HEK293 (cell line): ENCODE data around the gene LNP1.

Experiments
- CTCF ChIA-PET: fragments of 350-600 bp; formaldehyde crosslinking; extraction: SDS; loops from one replicate; lab custom pipeline; 2021; ENCODE audit warnings: antibody characterized with exemption; lab: Yijun Ruan, JAX
- POLR2A ChIA-PET: fragments of 300-600 bp; formaldehyde crosslinking; extraction: SDS; loops from one replicate; lab custom pipeline; 2020; ENCODE audit warnings: antibody characterized with exemption, inconsistent platforms; lab: Yijun Ruan, JAX
- H3K27ac ChIP-seq: fragments of 200-500 bp; sonication (Bioruptor generic); 2 replicates; pipeline ENCODE4 v1.5.1; 2014; ENCODE audit warnings: low read depth, low read length, control low read depth, inconsistent platforms; ENCODE audit errors: extremely low read depth
- H3K36me3 ChIP-seq, 2 experiments: fragments of 200-500 bp in 1 of 2; sonication (Bioruptor generic) in 1 of 2; 1 replicate in 1 of 2; 2 replicates in 1 of 2; pipeline ENCODE4 v1.5.1; 2014 to 2017; ENCODE audit warnings: inconsistent platforms in 2 of 2, low read length in 2 of 2; ENCODE audit not compliant: control insufficient read depth in 2 of 2, insufficient read depth in 1 of 2
- H3K4me1 ChIP-seq: fragments of 200-500 bp; sonication (Bioruptor generic); 2 replicates; pipeline ENCODE4 v1.5.1; 2014; ENCODE audit warnings: mild to moderate bottlenecking, low read length, inconsistent platforms; ENCODE audit not compliant: control insufficient read depth, insufficient read depth
- H3K4me3 ChIP-seq: 2 replicates; pipeline ENCODE4 v1.5.1; 2011; ENCODE audit warnings: low read depth, mild to moderate bottlenecking, control low read depth, low read length, moderate library complexity
- H3K9me3 ChIP-seq: fragments of 200-500 bp; sonication (Bioruptor generic); 2 replicates; pipeline ENCODE4 v1.5.1; 2014; ENCODE audit warnings: low read depth, low read length, inconsistent platforms; ENCODE audit not compliant: control insufficient read depth, insufficient read depth
- MZF1 ChIP-seq: fragments of 450-650 bp; formaldehyde crosslinking; IDR thresholded peaks from 2 replicates; pipeline ENCODE4 v1.5.1; 2017; ENCODE audit warnings: missing biosample characterization, missing genetic modification characterization, borderline replicate concordance
- OSR2 ChIP-seq: fragments of 450-650 bp; formaldehyde crosslinking; IDR thresholded peaks from 2 replicates; pipeline ENCODE4 v1.5.1; 2016; ENCODE audit warnings: missing biosample characterization, missing genetic modification characterization
- SCRT2 ChIP-seq: fragments of 450-650 bp; formaldehyde crosslinking; IDR thresholded peaks from 2 replicates; pipeline ENCODE4 v1.5.1; 2016; ENCODE audit warnings: missing biosample characterization, missing genetic modification characterization
- SP2 ChIP-seq: fragments of 450-650 bp; formaldehyde crosslinking; IDR thresholded peaks from 2 replicates; pipeline ENCODE4 v1.5.1; 2016; ENCODE audit warnings: missing biosample characterization, missing genetic modification characterization
- TRIM28 ChIP-seq: IDR thresholded peaks from 2 replicates; pipeline ENCODE4 v1.6.1; 2011; ENCODE audit warnings: low read length, control low read depth, borderline replicate concordance
- YY1 ChIP-seq: fragments of 450-650 bp; formaldehyde crosslinking; IDR thresholded peaks from 2 replicates; pipeline ENCODE4 v1.5.1; 2018; ENCODE audit warnings: missing biosample characterization, missing genetic modification characterization
- ZNF169 ChIP-seq: fragments of 450-650 bp; formaldehyde crosslinking; IDR thresholded peaks from 2 replicates; pipeline ENCODE4 v1.5.1; 2016; ENCODE audit warnings: missing biosample characterization, missing genetic modification characterization
- ZNF391 ChIP-seq: fragments of 450-650 bp; formaldehyde crosslinking; IDR thresholded peaks from 2 replicates; pipeline ENCODE4 v1.5.1; 2016; ENCODE audit warnings: low read depth, missing biosample characterization, missing genetic modification characterization, borderline replicate concordance
- ZNF529 ChIP-seq: fragments of 450-650 bp; formaldehyde crosslinking; IDR thresholded peaks from 2 replicates; pipeline ENCODE4 v1.5.1; 2017; ENCODE audit warnings: missing genetic modification characterization, missing biosample characterization; ENCODE audit not compliant: insufficient replicate concordance
- ZNF555 ChIP-seq: fragments of 450-650 bp; formaldehyde crosslinking; conservative IDR thresholded peaks from 2 replicates; pipeline ENCODE4 v1.5.1; 2017; ENCODE audit warnings: missing biosample characterization, mild to moderate bottlenecking, missing genetic modification characterization, inconsistent platforms
- ZNF585B ChIP-seq: fragments of 450-650 bp; formaldehyde crosslinking; IDR thresholded peaks from 2 replicates; pipeline ENCODE4 v1.5.1; 2016; ENCODE audit warnings: missing biosample characterization, missing genetic modification characterization
- ZNF596 ChIP-seq: fragments of 450-650 bp; IDR thresholded peaks from 2 replicates; pipeline ENCODE4 v1.5.0; 2018; ENCODE audit warnings: missing biosample characterization, mild to moderate bottlenecking, missing genetic modification characterization, moderate library complexity
- ZNF776 ChIP-seq: fragments of 450-650 bp; formaldehyde crosslinking; IDR thresholded peaks from 2 replicates; pipeline ENCODE4 v1.5.0; 2017; ENCODE audit warnings: missing biosample characterization, missing genetic modification characterization, borderline replicate concordance
- ZNF843 ChIP-seq: fragments of 450-650 bp; formaldehyde crosslinking; IDR thresholded peaks from 2 replicates; pipeline ENCODE4 v1.5.1; 2016; ENCODE audit warnings: missing biosample characterization, missing genetic modification characterization
- TF ChIP-seq, protein P1 (sequence below): fragments of 450-650 bp; formaldehyde crosslinking; IDR thresholded peaks from 2 replicates; pipeline ENCODE4 v1.5.1; 2016; ENCODE audit warnings: missing biosample characterization, missing genetic modification characterization, low read depth
- TF ChIP-seq, protein P2 (sequence below): fragments of 450-650 bp; formaldehyde crosslinking; IDR thresholded peaks from 2 replicates; pipeline ENCODE4 v1.5.1; 2016; ENCODE audit warnings: missing biosample characterization, missing genetic modification characterization
- TF ChIP-seq, protein P3 (sequence below): fragments of 450-650 bp; formaldehyde crosslinking; IDR thresholded peaks from 2 replicates; pipeline ENCODE4 v1.5.1; 2016; ENCODE audit warnings: missing biosample characterization, missing genetic modification characterization
- TF ChIP-seq, protein P4 (sequence below): fragments of 450-650 bp; formaldehyde crosslinking; IDR thresholded peaks from 2 replicates; pipeline ENCODE4 v1.5.1; 2016; ENCODE audit warnings: missing biosample characterization, missing genetic modification characterization

LNP1 gene

DNA sequence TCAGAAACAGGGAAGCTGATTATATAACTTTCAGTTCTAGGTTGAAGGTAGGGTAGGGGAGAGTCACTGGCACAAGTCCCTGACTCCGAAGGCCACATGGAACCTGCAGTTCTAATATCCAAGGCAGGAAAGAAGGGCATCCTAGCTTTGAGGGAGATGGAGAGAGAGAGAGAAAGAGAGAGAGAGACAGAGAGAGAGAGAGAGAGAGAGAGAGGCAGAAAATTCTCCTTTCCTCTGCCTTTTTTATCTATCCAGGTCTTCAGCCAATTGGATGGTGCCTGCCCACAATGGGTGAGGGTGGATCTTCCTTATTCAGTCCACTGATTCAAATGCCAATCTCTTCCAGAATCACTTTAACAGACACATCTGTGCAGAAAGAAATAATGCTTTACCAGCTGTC, 55.4 kb downstream of the LNP1 start:
- TF ChIP-seq ZNF555 (tag by site-specific recombination) (no peak), ZNF529 (no peak), ZNF596 (peak; percentile 92)
- TF ChIP-seq, protein P1, sequence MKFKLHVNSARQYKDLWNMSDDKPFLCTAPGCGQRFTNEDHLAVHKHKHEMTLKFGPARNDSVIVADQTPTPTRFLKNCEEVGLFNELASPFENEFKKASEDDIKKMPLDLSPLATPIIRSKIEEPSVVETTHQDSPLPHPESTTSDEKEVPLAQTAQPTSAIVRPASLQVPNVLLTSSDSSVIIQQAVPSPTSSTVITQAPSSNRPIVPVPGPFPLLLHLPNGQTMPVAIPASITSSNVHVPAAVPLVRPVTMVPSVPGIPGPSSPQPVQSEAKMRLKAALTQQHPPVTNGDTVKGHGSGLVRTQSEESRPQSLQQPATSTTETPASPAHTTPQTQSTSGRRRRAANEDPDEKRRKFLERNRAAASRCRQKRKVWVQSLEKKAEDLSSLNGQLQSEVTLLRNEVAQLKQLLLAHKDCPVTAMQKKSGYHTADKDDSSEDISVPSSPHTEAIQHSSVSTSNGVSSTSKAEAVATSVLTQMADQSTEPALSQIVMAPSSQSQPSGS (tag by site-specific recombination): no peak
- TF ChIP-seq, protein P2, sequence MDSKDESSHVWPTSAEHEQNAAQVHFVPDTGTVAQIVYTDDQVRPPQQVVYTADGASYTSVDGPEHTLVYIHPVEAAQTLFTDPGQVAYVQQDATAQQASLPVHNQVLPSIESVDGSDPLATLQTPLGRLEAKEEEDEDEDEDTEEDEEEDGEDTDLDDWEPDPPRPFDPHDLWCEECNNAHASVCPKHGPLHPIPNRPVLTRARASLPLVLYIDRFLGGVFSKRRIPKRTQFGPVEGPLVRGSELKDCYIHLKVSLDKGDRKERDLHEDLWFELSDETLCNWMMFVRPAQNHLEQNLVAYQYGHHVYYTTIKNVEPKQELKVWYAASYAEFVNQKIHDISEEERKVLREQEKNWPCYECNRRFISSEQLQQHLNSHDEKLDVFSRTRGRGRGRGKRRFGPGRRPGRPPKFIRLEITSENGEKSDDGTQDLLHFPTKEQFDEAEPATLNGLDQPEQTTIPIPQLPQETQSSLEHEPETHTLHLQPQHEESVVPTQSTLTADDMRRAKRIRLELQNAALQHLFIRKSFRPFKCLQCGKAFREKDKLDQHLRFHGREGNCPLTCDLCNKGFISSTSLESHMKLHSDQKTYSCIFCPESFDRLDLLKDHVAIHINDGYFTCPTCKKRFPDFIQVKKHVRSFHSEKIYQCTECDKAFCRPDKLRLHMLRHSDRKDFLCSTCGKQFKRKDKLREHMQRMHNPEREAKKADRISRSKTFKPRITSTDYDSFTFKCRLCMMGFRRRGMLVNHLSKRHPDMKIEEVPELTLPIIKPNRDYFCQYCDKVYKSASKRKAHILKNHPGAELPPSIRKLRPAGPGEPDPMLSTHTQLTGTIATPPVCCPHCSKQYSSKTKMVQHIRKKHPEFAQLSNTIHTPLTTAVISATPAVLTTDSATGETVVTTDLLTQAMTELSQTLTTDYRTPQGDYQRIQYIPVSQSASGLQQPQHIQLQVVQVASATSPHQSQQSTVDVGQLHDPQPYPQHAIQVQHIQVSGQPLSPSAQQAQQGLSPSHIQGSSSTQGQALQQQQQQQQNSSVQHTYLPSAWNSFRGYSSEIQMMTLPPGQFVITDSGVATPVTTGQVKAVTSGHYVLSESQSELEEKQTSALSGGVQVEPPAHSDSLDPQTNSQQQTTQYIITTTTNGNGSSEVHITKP (tag by site-specific recombination): no peak
- H3K4me1 ChIP-seq: no peaks in the 10 kb centered on the region
- H3K36me3 ChIP-seq: no peaks in the 10 kb centered on the region
- ChIA-PET POLR2A (no interaction called here), CTCF (interaction anchor here (0.6 to 2.3 kb wide), 3 partner anchors 10 to 140 kb away, joined by 3 to 8 read pairs (median 3); no protein-coding TSS in a partner anchor)
- H3K9me3 ChIP-seq: no peaks in the 10 kb centered on the region
- no peak overlapping the region for H3K27ac ChIP-seq
- no peak overlapping the region for H3K4me3 ChIP-seq

DNA sequence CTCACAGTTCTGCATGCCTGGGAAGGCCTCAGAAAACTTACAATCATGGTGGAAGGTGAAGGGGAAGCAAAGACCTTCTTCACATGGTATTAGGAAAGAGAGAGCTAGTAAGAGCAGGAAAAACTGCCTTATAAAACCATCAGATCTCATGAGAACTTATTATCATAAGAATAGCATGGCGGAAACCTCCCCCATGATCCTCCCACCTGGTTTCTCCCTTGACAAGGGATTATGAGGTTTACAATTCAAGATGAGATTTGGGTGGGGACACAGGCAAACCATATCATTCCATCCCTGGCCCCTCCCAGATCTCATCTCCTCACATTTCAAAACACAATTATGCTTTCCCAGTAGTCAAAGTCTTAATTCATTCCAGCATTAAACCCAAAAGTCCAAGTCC, 56.5 kb downstream of the LNP1 start:
- CTCF ChIA-PET: interaction anchor here (2.3 kb wide), 1 partner anchor 141 kb away, joined by 8 read pairs; no protein-coding TSS in a partner anchor
- Histone ChIP-seq H3K27ac (no peak overlapping the region), H3K36me3 (no peaks in the 10 kb centered on the region), H3K9me3 (no peaks in the 10 kb centered on the region), H3K4me1 (no peaks in the 10 kb centered on the region), H3K4me3 (no peak overlapping the region)
- POLR2A ChIA-PET: no interaction called here
- TF ChIP-seq MZF1 (tag by site-specific recombination) (no peak), TRIM28 (no peak), ZNF776 (tag by site-specific recombination) (no peak), ZNF169 (tag by site-specific recombination) (no peak), ZNF391 (no peak), SCRT2 (tag by site-specific recombination) (no peak), OSR2 (tag by site-specific recombination) (no peak)
- TF ChIP-seq, protein P3, sequence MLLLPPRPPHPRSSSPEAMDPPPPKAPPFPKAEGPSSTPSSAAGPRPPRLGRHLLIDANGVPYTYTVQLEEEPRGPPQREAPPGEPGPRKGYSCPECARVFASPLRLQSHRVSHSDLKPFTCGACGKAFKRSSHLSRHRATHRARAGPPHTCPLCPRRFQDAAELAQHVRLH (tag by site-specific recombination): no peak
- TF ChIP-seq, protein P4, sequence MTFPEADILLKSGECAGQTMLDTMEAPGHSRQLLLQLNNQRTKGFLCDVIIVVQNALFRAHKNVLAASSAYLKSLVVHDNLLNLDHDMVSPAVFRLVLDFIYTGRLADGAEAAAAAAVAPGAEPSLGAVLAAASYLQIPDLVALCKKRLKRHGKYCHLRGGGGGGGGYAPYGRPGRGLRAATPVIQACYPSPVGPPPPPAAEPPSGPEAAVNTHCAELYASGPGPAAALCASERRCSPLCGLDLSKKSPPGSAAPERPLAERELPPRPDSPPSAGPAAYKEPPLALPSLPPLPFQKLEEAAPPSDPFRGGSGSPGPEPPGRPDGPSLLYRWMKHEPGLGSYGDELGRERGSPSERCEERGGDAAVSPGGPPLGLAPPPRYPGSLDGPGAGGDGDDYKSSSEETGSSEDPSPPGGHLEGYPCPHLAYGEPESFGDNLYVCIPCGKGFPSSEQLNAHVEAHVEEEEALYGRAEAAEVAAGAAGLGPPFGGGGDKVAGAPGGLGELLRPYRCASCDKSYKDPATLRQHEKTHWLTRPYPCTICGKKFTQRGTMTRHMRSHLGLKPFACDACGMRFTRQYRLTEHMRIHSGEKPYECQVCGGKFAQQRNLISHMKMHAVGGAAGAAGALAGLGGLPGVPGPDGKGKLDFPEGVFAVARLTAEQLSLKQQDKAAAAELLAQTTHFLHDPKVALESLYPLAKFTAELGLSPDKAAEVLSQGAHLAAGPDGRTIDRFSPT (tag by site-specific recombination): no peak

DNA sequence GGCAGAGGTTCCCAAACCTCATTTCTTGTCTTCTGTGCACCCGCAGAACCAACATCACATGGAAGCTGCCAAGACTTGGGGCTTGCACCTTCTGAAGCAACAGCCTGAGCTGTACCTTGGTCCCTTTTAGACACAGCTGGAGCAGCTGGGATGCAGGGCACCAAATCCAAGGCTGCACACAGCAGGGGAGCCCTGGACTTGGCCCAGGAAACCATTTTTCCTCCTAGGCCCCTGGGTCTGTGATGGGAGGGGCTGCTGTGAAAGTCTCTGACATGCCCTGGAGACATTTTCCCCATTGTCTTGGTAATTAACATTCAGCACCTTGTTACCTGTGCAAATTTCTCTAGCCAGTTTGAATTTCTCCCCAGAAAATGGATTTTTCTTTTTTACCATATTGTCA, 57.5 kb downstream of the LNP1 start:
- POLR2A ChIA-PET: no interaction called here
- Histone ChIP-seq H3K27ac (no peak overlapping the region), H3K9me3 (no peaks in the 10 kb centered on the region), H3K4me1 (no peaks in the 10 kb centered on the region), H3K4me3 (no peak overlapping the region)
- CTCF ChIA-PET: no interaction called here
- TF ChIP-seq SP2 (tag by site-specific recombination) (no peak), ZNF843 (tag by site-specific recombination) (no peak), ZNF585B (tag by site-specific recombination) (peak; percentile 69), YY1 (tag by site-specific recombination) (no peak)
- TF ChIP-seq, all 188 proteins: peak for 1
- H3K36me3 ChIP-seq: no peaks in the 10 kb centered on the region
